ENCODE data around the gene SKP1.
A peak's percentile ranks its signal among the peaks of the same experiment; 100 is the strongest.

Gene SKP1

GRCh38 chr5:134142052-134142451 lies 34.7 kb downstream of the SKP1 start:
- H3K27ac Mint-ChIP-seq: no peak overlapping the region

GRCh38 chr5:134141331-134142050 lies 35.3 kb downstream of the SKP1 start:
- no peak overlapping the region for H3K4me3 Mint-ChIP-seq
- no peak overlapping the region for H3K27ac Mint-ChIP-seq

More at GRCh38 chr5:134142052-134142451, 34.7 kb downstream of the SKP1 start:
- H3K36me3 Mint-ChIP-seq (ENCODE audit: low read depth): peaks cover 52% of the 10 kb centered on the region
- no peaks in the 10 kb centered on the region for H3K27me3 Mint-ChIP-seq (ENCODE audit: low read depth)
- H3K4me3 Mint-ChIP-seq: no peak overlapping the region
- H3K9me3 Mint-ChIP-seq: no peaks in the 10 kb centered on the region
- H3K4me1 Mint-ChIP-seq (ENCODE audit: low read depth): peaks cover 35% of the 10 kb centered on the region

GRCh38 chr5:134140530-134141201 lies 36.1 kb downstream of the SKP1 start:
- H3K27me3 Mint-ChIP-seq (ENCODE audit: low read depth): peaks cover 3% of the 10 kb centered on the region
- H3K27ac Mint-ChIP-seq: no peak overlapping the region
- no peak overlapping the region for H3K4me3 Mint-ChIP-seq
- H3K4me1 Mint-ChIP-seq (ENCODE audit: low read depth): peaks cover 42% of the 10 kb centered on the region
- H3K36me3 Mint-ChIP-seq (ENCODE audit: low read depth): peaks cover 49% of the 10 kb centered on the region
- H3K9me3 Mint-ChIP-seq: no peaks in the 10 kb centered on the region

More at GRCh38 chr5:134141331-134142050, 35.3 kb downstream of the SKP1 start:
- Mint-ChIP-seq H3K36me3 (ENCODE audit: low read depth) (peaks cover 53% of the 10 kb centered on the region), H3K9me3 (no peaks in the 10 kb centered on the region), H3K4me1 (ENCODE audit: low read depth) (peaks cover 39% of the 10 kb centered on the region), H3K27me3 (ENCODE audit: low read depth) (no peaks in the 10 kb centered on the region)

GRCh38 chr5:134139891-134140469 lies 36.8 kb downstream of the SKP1 start:
- Mint-ChIP-seq H3K36me3 (ENCODE audit: low read depth) (peaks cover 50% of the 10 kb centered on the region), H3K4me1 (ENCODE audit: low read depth) (peaks cover 48% of the 10 kb centered on the region), H3K27me3 (ENCODE audit: low read depth) (peaks cover 9% of the 10 kb centered on the region), H3K4me3 (no peak overlapping the region), H3K27ac (no peak overlapping the region), H3K9me3 (no peaks in the 10 kb centered on the region)

GRCh38 chr5:134139377-134139851 lies 37.3 kb downstream of the SKP1 start:
- Mint-ChIP-seq H3K4me1 (ENCODE audit: low read depth) (peaks cover 48% of the 10 kb centered on the region), H3K27ac (no peak overlapping the region), H3K27me3 (ENCODE audit: low read depth) (peaks cover 9% of the 10 kb centered on the region), H3K4me3 (no peak overlapping the region), H3K9me3 (no peaks in the 10 kb centered on the region), H3K36me3 (ENCODE audit: low read depth) (peaks cover 49% of the 10 kb centered on the region)

- Mint-ChIP-seq H3K27me3 (ENCODE audit: low read depth) (peaks cover 9% of the 10 kb centered on the region), H3K4me3 (no peak overlapping the region), H3K4me1 (ENCODE audit: low read depth) (peaks cover 46% of the 10 kb centered on the region), H3K27ac (peak overlapping the region; percentile 34), H3K9me3 (no peaks in the 10 kb centered on the region), H3K36me3 (ENCODE audit: low read depth) (peaks cover 51% of the 10 kb centered on the region)
Observed at GRCh38 chr5:134138416-134139376, 38.1 kb downstream of the SKP1 start.

GRCh38 chr5:134136771-134137170 lies 40.0 kb downstream of the SKP1 start:
- peaks cover 48% of the 10 kb centered on the region for H3K36me3 Mint-ChIP-seq (ENCODE audit: low read depth)
- H3K27me3 Mint-ChIP-seq (ENCODE audit: low read depth): peaks cover 14% of the 10 kb centered on the region
- H3K9me3 Mint-ChIP-seq: no peaks in the 10 kb centered on the region
- H3K4me3 Mint-ChIP-seq: no peak overlapping the region
- no peak overlapping the region for H3K27ac Mint-ChIP-seq
- H3K4me1 Mint-ChIP-seq (ENCODE audit: low read depth): peaks cover 63% of the 10 kb centered on the region

- Mint-ChIP-seq H3K27ac (no peak overlapping the region), H3K4me1 (ENCODE audit: low read depth) (peaks cover 66% of the 10 kb centered on the region), H3K9me3 (no peaks in the 10 kb centered on the region), H3K36me3 (ENCODE audit: low read depth) (peaks cover 43% of the 10 kb centered on the region), H3K4me3 (no peak overlapping the region), H3K27me3 (ENCODE audit: low read depth) (peaks cover 14% of the 10 kb centered on the region)
Observed at GRCh38 chr5:134136221-134136631, 40.5 kb downstream of the SKP1 start.

DNA sequence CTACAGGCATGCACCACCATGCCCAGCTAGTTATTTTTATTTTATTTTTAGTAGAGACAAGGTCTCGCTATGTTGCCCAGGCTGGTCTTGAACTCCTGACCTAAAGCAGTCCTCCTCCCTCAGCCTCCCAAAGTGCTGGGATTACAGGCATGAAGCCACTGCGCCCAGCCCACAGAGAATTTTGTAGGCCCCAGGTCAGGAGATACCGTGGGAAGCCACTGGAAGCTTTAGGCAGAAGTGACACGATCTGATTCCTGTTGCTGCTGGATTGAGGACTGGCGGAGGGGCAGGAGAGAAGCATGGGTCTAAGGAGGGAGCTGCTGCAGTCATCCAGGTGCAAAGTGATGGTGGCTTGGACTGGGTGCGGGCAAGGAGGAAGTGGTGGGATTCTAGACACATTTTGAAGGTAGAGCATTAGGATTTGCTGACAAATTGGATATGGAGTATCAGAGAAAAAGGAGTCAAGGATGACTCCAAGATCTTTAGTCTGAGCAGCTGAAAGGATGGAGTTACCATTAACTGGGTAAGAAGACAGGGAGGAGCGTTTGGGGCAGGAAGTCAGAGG lies 41.6 kb downstream of the SKP1 start:
- no peaks in the 10 kb centered on the region for H3K9me3 Mint-ChIP-seq
- no peak overlapping the region for H3K27ac Mint-ChIP-seq
- peaks cover 68% of the 10 kb centered on the region for H3K4me1 Mint-ChIP-seq (ENCODE audit: low read depth)
- H3K27me3 Mint-ChIP-seq (ENCODE audit: low read depth): peaks cover 14% of the 10 kb centered on the region
- H3K4me3 Mint-ChIP-seq: peak overlapping the region; percentile 25
- H3K36me3 Mint-ChIP-seq (ENCODE audit: low read depth): peaks cover 41% of the 10 kb centered on the region

DNA sequence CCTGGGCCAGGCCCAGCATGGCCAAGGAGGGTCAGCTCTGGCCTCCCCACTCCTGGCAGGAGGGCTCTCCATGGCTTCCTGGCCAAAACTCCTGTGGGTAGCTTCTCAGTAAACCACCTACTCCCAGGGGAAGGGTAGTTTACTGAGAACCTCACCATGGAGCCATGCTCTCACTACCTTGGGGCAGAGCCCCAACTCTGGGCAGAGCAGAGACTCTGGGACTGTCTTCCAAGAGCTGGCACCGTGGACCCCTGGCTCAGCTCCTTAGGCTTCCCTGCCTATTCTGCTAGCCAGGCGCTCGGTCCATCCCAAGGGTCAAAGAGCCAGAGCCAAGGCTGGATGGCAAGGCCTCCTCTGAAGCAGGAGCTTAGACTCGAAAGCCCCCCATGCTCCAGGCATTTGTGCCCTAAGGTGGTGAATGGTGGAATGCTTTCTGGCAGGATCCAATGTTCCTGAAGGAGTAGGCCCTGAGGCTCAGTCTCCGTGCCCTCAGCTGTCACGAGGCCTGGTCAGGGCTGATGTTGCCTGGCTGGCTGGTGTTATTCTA lies 42.7 kb downstream of the SKP1 start:
- H3K4me1 Mint-ChIP-seq (ENCODE audit: low read depth): peaks cover 73% of the 10 kb centered on the region
- H3K9me3 Mint-ChIP-seq: no peaks in the 10 kb centered on the region
- peaks cover 14% of the 10 kb centered on the region for H3K27me3 Mint-ChIP-seq (ENCODE audit: low read depth)
- no peak overlapping the region for H3K27ac Mint-ChIP-seq
- H3K36me3 Mint-ChIP-seq (ENCODE audit: low read depth): peaks cover 41% of the 10 kb centered on the region
- no peak overlapping the region for H3K4me3 Mint-ChIP-seq

DNA sequence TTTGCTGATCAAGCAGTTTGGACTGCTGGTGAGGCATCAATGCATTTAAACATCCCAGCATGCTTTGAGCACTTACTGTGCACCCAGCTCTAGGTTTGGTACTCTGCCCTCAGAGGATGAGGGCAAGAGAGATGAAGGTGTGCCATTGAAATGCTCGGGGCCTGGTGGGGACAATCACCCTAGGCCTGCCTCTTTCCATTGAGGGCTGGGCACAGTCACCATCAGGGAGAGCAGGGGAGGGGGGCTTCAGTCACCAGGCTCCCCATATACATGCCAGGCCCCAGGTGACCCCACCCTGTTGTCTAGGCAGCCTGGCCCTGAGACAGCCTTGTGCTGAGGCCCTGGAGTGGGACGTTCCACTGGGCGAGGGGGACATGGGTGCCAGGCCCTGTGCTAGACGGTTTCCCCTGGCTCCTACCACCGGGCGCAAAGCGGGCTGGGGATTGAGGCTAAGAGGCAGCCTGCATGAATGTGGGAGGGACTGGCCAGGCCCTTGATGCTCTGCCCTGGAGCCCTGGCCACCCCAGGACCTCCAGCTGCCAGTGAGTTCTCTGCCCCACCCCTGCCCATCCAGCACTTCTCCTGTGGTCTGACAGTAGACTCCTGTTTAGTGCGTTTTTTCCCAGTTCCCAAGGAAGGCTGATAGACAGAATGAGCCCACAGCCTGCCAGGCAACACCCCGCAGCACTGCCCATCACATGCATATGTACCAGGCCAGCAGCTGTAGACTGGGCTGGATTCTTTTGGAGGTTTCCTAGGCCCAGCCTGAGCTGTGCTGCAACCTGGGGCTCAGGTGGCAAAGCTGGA lies 43.4 kb downstream of the SKP1 start:
- H3K27ac Mint-ChIP-seq: peak overlapping the region; percentile 92
- peaks cover 43% of the 10 kb centered on the region for H3K36me3 Mint-ChIP-seq (ENCODE audit: low read depth)
- peaks cover 72% of the 10 kb centered on the region for H3K4me1 Mint-ChIP-seq (ENCODE audit: low read depth)
- peak overlapping the region; percentile 74 for H3K4me3 Mint-ChIP-seq
- H3K27me3 Mint-ChIP-seq (ENCODE audit: low read depth): peaks cover 14% of the 10 kb centered on the region
- H3K9me3 Mint-ChIP-seq: no peaks in the 10 kb centered on the region

- H3K27me3 Mint-ChIP-seq (ENCODE audit: low read depth): peaks cover 15% of the 10 kb centered on the region
- peaks cover 75% of the 10 kb centered on the region for H3K4me1 Mint-ChIP-seq (ENCODE audit: low read depth)
- peaks cover 49% of the 10 kb centered on the region for H3K36me3 Mint-ChIP-seq (ENCODE audit: low read depth)
- no peaks in the 10 kb centered on the region for H3K9me3 Mint-ChIP-seq
- H3K27ac Mint-ChIP-seq: peak overlapping the region; percentile 92
- H3K4me3 Mint-ChIP-seq: peak overlapping the region; percentile 74
Observed at GRCh38 chr5:134132372-134133187, 44.2 kb downstream of the SKP1 start.
